Activated naive CD4-positive, alpha-beta T cell treated with anti-CD3 and anti-CD28 coated beads for 36 hours (primary cell): ENCODE measurements around the gene BORCS8. TPM values are rescaled to one million over a fixed set of nuclear protein-coding genes. Genes with fewer than 3 reads are reported as not detected.
A peak's percentile ranks its signal among the peaks of the same experiment; 100 is the strongest.
"Not testable (repeated sequence)": the region's sequence is repeated elsewhere in the genome, so short reads cannot be mapped to it uniquely, and the experiment has no call there.

ENCODE experiments used
- CTCF ChIA-PET: fragments of 350-600 bp; sonication (Branson Sonifier 250); formaldehyde crosslinking; loops from one replicate; lab custom pipeline; 2021; ENCODE audit warnings: antibody characterized with exemption; lab: Charles Lee
- DNase-seq: peaks from one replicate; pipeline ENCODE4 v3.0.0-alpha.2; 2020
- H3K27ac Mint-ChIP-seq: one replicate; pipeline ENCODE4 v1.8.0; 2021; ENCODE audit warnings: mild to moderate bottlenecking, mixed read lengths
- H3K27me3 Mint-ChIP-seq: one replicate; pipeline ENCODE4 v1.8.0; 2021; ENCODE audit warnings: low read depth, mixed read lengths
- H3K36me3 Mint-ChIP-seq: one replicate; pipeline ENCODE4 v1.8.0; 2021; ENCODE audit warnings: low read depth, mixed read lengths
- H3K4me1 Mint-ChIP-seq: one replicate; pipeline ENCODE4 v1.8.0; 2021; ENCODE audit warnings: low read depth, mixed read lengths
- H3K4me3 Mint-ChIP-seq: one replicate; pipeline ENCODE4 v1.8.0; 2021; ENCODE audit warnings: mild to moderate bottlenecking, moderate library complexity, mixed read lengths
- H3K9me3 Mint-ChIP-seq: one replicate; pipeline ENCODE4 v1.8.0; 2021; ENCODE audit warnings: mixed read lengths
- intact Hi-C: fragments of 100-400 bp; cut with micrococcal nuclease; formaldehyde crosslinking; loops from one replicate; pipeline ENCODE4 v1.15.1; 2023
- total RNA-seq, 2 experiments: library from RNA; stranded (reverse); gene quantifications; one replicate each; pipeline ENCODE4 v1.2.3, GENCODE V29; 2021

BORCS8 gene
- total RNA-seq, 2 experiments from 2014 or later = 14.0 to 16.1 TPM

DNA sequence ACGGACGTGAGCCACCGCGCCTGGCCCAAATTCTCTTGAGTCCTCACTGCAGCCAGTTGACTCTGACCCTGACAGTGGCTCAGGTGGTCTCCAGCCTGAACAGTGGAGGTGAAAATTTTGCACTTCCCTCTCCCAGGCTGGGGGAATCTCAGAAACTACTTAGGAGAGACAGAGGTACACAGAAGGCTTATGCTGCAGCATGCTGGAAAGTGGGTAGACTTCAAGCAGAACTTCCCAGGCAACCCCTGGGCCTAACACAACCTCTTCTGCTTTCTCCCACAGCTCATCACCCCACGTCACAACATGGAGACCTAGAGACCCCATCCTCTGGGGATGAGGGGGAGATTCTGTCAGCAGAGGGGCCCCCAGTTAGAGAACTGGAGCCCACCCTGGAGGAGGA lies 34.3 kb upstream of the BORCS8 start:
- H3K27me3 Mint-ChIP-seq = peaks cover 12% of the 10 kb centered on the region
- CTCF ChIA-PET = interaction anchor here (0.9 to 1.7 kb wide), 3 partner anchors 8 to 95 kb away, joined by 3 to 8 read pairs (median 4); partner anchors contain the start of gene NR2C2AP
- intact Hi-C loops = no loop called here
- H3K9me3 Mint-ChIP-seq = no peaks in the 10 kb centered on the region
- no peak overlapping the region for H3K4me3 Mint-ChIP-seq
- H3K4me1 Mint-ChIP-seq = peaks cover 2% of the 10 kb centered on the region
- no peaks in the 10 kb centered on the region for H3K36me3 Mint-ChIP-seq
- H3K27ac Mint-ChIP-seq = no peak overlapping the region
- no peak for DNase-seq

DNA sequence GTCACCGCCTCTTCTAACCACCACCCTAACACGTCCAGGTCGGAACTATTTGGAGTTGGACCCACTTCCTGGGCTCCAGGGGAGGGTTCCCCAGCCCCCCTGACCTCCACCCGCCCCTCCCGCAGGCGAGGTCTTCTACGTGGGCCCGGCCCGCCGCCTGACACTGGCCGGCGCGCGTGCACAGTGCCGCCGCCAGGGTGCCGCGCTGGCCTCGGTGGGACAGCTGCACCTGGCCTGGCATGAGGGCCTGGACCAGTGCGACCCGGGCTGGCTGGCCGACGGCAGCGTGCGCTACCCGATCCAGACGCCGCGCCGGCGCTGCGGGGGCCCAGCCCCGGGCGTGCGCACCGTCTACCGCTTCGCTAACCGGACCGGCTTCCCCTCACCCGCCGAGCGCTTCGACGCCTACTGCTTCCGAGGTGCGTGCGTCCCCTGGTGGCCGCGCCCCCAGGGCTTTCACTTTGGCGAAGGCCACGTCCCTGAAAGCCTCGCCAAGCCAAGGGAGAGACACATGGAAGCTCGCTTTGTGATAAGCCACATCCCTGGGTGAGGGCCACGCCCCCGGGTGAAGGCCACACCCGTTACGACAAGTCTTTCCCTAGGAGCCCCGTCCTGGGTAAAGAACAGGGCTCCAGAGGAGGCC lies 33.0 kb upstream of the BORCS8 start:
- intact Hi-C loops = loop anchor here (1.0 kb wide), 4 partner anchors 22 to 79 kb away; partner anchors contain the start of genes BORCS8, NR2C2AP and RFXANK
- H3K4me3 Mint-ChIP-seq = peak overlapping the region; percentile 56
- H3K36me3 Mint-ChIP-seq = no peaks in the 10 kb centered on the region
- H3K9me3 Mint-ChIP-seq = no peaks in the 10 kb centered on the region
- CTCF ChIA-PET = interaction anchor here (0.6 to 2.2 kb wide), 10 partner anchors 9 to 772 kb away, joined by 3 to 8 read pairs (median 4); partner anchors contain the start of gene NR2C2AP
- no peak overlapping the region for H3K27ac Mint-ChIP-seq
- peaks cover 2% of the 10 kb centered on the region for H3K4me1 Mint-ChIP-seq
- peak; percentile 81 for DNase-seq
- H3K27me3 Mint-ChIP-seq = peaks cover 12% of the 10 kb centered on the region

DNA sequence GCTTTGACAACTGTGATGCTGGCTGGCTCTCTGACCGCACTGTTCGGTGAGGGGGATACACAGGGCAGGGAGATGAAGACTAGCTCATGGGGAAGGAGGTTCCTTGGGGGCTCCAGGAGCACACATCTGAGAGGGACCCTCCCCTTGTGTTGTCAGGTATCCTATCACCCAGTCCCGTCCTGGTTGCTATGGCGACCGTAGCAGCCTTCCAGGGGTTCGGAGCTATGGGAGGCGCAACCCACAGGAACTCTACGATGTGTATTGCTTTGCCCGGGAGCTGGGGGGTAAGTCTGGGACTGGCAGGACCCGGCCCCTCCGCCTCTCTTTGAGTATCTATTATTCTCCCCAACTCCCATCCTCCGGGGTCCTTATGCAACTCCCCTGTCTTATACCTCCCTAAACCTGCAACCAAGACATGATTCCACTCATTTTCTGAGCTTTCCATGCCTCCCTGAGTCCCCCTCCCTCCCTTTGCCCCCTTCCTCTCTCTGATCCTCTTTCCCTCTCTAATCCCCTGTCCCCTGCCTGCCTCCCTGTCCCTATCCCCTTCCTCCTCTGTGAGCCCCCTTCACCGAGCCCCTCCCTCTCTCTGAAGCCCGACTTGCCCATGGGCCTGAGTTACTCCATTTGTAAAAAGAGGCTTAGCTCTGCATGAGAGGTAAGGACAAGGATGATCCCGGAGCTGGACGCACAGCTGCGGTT lies 32.3 kb upstream of the BORCS8 start:
- CTCF ChIA-PET = interaction anchor here (0.5 to 2.2 kb wide), 9 partner anchors 10 to 771 kb away, joined by 3 to 8 read pairs (median 4); partner anchors contain the start of gene NR2C2AP
- Mint-ChIP-seq H3K9me3 (no peaks in the 10 kb centered on the region), H3K27ac (no peak overlapping the region), H3K4me3 (peak overlapping the region; percentile 29), H3K27me3 (peaks cover 12% of the 10 kb centered on the region), H3K36me3 (no peaks in the 10 kb centered on the region), H3K4me1 (peaks cover 2% of the 10 kb centered on the region)
- no peak for DNase-seq
- intact Hi-C loops = no loop called here

DNA sequence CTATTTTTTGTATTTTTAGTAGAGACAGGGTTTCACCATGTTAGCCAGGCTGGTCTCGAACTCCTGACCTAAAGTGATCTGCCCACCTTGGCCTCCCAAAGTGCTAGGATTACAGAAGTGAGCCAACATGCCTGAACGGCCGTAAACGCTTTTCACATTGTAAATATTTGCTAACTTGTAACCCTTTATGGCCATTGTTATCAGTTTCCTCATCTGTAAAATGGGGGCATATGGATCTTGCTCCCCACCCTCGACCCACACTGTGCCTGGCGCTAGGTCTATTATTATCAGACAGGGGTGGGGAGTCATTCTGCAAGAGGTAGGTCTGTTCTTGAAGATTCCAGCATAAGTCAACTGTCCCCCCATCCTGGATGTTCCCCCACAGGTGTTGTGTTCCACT lies 31.7 kb upstream of the BORCS8 start:
- no peak overlapping the region for H3K27ac Mint-ChIP-seq
- no peaks in the 10 kb centered on the region for H3K36me3 Mint-ChIP-seq
- no peaks in the 10 kb centered on the region for H3K9me3 Mint-ChIP-seq
- no peak overlapping the region for H3K4me3 Mint-ChIP-seq
- H3K27me3 Mint-ChIP-seq = peaks cover 8% of the 10 kb centered on the region
- CTCF ChIA-PET = interaction anchor here (1.0 to 2.2 kb wide), 2 partner anchors 76 to 267 kb away, joined by 3 to 6 read pairs; no protein-coding TSS in a partner anchor
- intact Hi-C loops = no loop called here
- H3K4me1 Mint-ChIP-seq = peaks cover 2% of the 10 kb centered on the region
- no peak for DNase-seq

DNA sequence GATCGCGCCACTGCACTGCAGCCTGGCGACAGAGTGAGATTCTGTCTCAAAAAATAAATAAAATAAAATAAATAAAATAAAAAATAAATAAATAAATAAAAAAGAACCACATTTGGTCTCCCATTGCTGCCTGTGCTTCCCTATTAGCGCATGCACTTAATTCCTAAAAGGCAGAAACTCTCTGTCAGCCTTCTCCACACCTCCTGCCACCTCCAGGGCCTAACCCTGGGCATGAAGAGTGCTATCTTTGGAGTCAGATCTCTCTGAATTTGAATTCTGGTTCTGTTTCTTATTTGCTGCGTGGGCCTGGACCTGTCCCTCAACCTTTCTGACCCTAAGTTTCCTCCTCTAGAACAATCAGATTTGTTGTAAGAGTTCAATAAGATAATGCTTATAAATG lies 31.1 kb upstream of the BORCS8 start:
- CTCF ChIA-PET = interaction anchor here (1.0 kb wide), 1 partner anchor 35 kb away, joined by 3 read pairs; no protein-coding TSS in a partner anchor

DNA sequence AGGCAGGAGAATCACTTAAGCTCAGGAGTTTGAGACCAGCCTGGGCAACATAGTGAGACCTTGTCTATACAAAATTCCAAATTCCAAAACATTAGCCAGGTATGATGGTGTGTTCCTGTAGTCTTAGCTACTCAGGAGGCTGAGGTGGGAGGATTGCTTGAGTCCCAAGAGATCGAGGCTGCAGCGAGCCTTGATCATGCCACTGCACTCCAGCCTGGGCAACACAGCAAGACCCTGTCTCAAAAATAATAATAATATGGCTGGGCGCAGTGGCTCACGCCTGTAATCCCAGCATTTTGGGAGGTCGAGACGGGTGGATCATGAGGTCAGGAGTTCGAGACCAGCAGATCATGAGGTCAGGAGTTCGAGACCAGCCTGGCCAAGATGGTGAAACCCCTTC lies 29.0 kb upstream of the BORCS8 start:
- H3K4me3 Mint-ChIP-seq, intact Hi-C loops, H3K27ac Mint-ChIP-seq, H3K4me1 Mint-ChIP-seq, H3K36me3 Mint-ChIP-seq, H3K9me3 Mint-ChIP-seq, DNase-seq: not testable (repeated sequence)
- H3K27me3 Mint-ChIP-seq = peaks cover 13% of the 10 kb centered on the region
- CTCF ChIA-PET = interaction anchor here (0.6 kb wide), 2 partner anchors 17 to 143 kb away, joined by 3 read pairs; no protein-coding TSS in a partner anchor

More for the DNA sequence above, 31.1 kb upstream of the BORCS8 start:
- H3K9me3 Mint-ChIP-seq = no peaks in the 10 kb centered on the region
- H3K27ac Mint-ChIP-seq = no peak overlapping the region
- intact Hi-C loops = no loop called here
- no peak overlapping the region for H3K4me3 Mint-ChIP-seq
- peaks cover 2% of the 10 kb centered on the region for H3K4me1 Mint-ChIP-seq
- no peak for DNase-seq
- H3K27me3 Mint-ChIP-seq = peaks cover 5% of the 10 kb centered on the region
- no peaks in the 10 kb centered on the region for H3K36me3 Mint-ChIP-seq

DNA sequence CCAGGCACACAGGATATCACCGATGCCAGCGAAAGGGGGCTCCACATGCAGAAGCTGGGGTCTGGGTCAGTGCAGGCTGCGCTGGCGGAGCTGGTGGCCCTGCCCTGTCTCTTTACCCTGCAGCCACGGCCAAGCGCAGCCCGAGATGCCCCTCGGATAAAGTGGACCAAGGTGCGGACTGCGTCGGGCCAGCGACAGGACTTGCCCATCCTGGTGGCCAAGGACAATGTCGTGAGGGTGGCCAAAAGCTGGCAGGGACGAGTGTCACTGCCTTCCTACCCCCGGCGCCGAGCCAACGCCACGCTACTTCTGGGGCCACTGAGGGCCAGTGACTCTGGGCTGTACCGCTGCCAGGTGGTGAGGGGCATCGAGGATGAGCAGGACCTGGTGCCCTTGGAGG lies 27.0 kb upstream of the BORCS8 start:
- CTCF ChIA-PET = no interaction called here
- Mint-ChIP-seq H3K9me3 (no peaks in the 10 kb centered on the region), H3K4me1 (peaks cover 2% of the 10 kb centered on the region), H3K27ac (no peak overlapping the region), H3K4me3 (no peak overlapping the region), H3K27me3 (peaks cover 25% of the 10 kb centered on the region), H3K36me3 (no peaks in the 10 kb centered on the region)
- DNase-seq = no peak
- intact Hi-C loops = no loop called here

DNA sequence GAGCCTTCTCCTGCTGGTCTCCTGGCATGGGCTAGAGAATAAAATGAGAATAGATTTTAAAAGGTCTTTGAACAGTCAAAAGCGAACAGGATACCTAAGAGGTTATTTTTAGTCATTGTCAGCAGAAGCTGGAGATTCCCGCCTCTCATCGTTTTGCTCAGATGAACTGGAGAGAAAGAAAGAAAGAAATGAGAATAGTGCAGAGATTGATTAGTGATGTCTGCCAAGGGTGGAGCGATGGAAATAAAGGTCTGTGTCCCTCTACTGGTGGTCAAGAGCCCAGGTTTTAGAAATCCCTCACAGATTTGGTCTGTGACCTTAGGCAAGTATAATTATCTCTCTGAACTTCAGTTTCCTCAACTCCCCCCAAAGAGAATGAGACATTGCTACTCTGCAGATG lies 25.1 kb upstream of the BORCS8 start:
- Mint-ChIP-seq H3K4me3 (no peak overlapping the region), H3K9me3 (no peaks in the 10 kb centered on the region), H3K36me3 (no peaks in the 10 kb centered on the region), H3K27ac (no peak overlapping the region), H3K4me1 (peaks cover 2% of the 10 kb centered on the region), H3K27me3 (peaks cover 35% of the 10 kb centered on the region)
- CTCF ChIA-PET = no interaction called here
- intact Hi-C loops = no loop called here
- DNase-seq = no peak

DNA sequence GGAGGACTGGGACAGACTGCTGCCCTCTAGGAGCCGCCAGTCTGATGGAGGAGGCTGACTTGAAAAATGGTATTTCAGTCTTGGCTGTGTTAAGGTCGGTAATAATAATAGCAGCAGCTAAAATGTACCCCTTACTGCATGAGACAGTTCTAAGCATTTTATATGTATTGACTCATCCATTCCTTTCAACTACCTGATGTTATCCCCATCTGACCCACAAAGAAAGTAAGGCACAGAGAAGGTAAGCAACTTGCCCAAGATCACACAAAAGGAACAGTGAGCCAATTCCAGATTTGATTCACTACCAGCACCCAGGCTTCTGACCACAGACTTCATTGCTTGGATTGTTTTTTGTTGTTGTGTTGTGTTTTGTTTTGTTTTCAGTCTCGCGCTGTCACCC lies 23.8 kb upstream of the BORCS8 start:
- Mint-ChIP-seq H3K4me1 (peaks cover 2% of the 10 kb centered on the region), H3K4me3 (no peak overlapping the region), H3K9me3 (no peaks in the 10 kb centered on the region), H3K36me3 (no peaks in the 10 kb centered on the region), H3K27ac (no peak overlapping the region), H3K27me3 (peaks cover 41% of the 10 kb centered on the region)
- CTCF ChIA-PET = no interaction called here
- intact Hi-C loops = no loop called here
- no peak for DNase-seq

DNA sequence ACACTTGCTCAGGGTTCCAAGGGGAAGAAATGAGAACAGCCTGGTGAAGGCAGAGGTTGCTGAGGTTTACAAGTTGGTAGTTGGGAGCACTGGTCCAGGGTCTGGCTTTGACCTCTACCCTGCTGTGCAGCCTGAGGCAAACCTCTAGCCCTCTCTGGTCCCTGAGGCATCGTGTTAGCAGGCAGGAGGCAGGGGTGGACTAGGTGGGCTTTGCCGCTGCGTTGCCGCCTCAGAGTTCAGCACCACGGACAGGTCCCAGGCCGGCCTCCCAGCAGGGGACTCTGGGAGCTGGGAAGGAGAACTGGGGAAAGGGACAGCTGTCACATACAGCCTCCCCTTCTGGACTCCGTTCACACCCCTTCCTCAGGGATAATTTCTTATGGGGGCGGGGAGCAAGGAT lies 22.9 kb upstream of the BORCS8 start:
- H3K9me3 Mint-ChIP-seq = no peaks in the 10 kb centered on the region
- no peak overlapping the region for H3K27ac Mint-ChIP-seq
- H3K4me3 Mint-ChIP-seq = no peak overlapping the region
- intact Hi-C loops = no loop called here
- CTCF ChIA-PET = no interaction called here
- H3K36me3 Mint-ChIP-seq = no peaks in the 10 kb centered on the region
- DNase-seq = peak; percentile 54
- H3K27me3 Mint-ChIP-seq = peaks cover 41% of the 10 kb centered on the region
- peaks cover 2% of the 10 kb centered on the region for H3K4me1 Mint-ChIP-seq

DNA sequence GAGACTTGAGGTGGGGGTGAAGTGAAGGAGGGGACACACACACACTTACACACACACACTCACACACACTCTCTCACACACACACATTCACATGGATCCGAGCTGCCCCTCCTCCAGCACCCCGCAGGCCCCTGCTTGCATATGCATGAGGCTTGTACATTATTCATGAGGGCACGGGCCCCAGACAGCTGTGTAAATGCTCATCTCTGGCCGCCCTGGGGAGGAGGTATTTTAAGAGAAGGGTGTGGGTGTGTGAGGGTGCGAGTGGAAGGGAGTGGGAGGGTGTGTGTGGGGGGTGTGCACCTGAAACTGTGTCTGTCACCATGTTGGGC lies 22.2 kb upstream of the BORCS8 start:
- H3K27ac Mint-ChIP-seq = no peak overlapping the region
- H3K27me3 Mint-ChIP-seq = peaks cover 41% of the 10 kb centered on the region
- CTCF ChIA-PET = interaction anchor here (0.7 kb wide), 1 partner anchor 20 kb away, joined by 3 read pairs; no protein-coding TSS in a partner anchor
- no peaks in the 10 kb centered on the region for H3K9me3 Mint-ChIP-seq
- no peak overlapping the region for H3K4me3 Mint-ChIP-seq
- peaks cover 2% of the 10 kb centered on the region for H3K4me1 Mint-ChIP-seq
- no peaks in the 10 kb centered on the region for H3K36me3 Mint-ChIP-seq
- intact Hi-C loops = no loop called here
- DNase-seq = no peak

DNA sequence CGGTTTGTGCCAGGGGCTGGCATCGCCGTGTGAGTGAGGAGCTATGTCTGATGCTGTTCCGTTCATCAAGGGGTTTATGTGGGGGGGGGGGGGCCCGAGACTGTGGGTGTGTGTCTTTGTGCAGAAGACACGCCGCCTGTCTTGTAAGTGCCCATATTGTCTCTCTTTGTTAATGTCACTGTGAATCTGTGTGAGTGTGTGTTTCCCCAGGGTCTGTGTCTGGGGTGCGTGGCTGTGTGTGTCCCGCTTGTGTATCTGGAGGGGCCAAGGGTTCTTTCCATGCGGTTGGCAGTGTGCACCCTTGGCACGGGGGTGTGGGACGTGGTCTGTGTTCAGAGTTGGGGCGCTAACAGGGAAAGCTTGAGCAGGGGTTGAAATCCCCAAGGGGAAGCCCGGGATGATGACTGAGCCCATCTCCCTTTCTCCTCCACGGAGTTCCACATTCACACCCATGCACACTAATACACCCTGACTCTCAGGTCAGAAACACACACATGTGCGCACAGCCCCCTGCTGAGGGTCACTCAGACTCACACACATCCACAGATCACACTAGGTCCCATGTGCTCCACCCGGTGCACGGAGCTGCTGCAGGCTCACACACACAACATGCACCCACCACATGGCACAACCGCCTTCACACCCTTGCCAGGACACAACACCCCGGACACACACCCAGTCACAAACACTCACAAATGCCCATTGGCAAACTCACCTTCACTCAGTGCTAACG lies 21.6 kb upstream of the BORCS8 start:
- intact Hi-C loops = no loop called here
- no peaks in the 10 kb centered on the region for H3K36me3 Mint-ChIP-seq
- CTCF ChIA-PET = interaction anchor here (0.7 kb wide), 1 partner anchor 20 kb away, joined by 3 read pairs; no protein-coding TSS in a partner anchor

More for the DNA sequence above, 21.6 kb upstream of the BORCS8 start:
- no peak overlapping the region for H3K27ac Mint-ChIP-seq
- H3K4me3 Mint-ChIP-seq = no peak overlapping the region
- H3K27me3 Mint-ChIP-seq = peaks cover 41% of the 10 kb centered on the region
- no peak for DNase-seq
- H3K4me1 Mint-ChIP-seq = peaks cover 2% of the 10 kb centered on the region
- H3K9me3 Mint-ChIP-seq = no peaks in the 10 kb centered on the region
